Neuronal stem cell (in vitro differentiated cells): Measurements from ENCODE around the gene S1PR2.

Source experiments
- DNase-seq: peaks from one replicate; pipeline ENCODE4 v3.0.0-alpha.2; 2013; ENCODE audit warnings: low spot score
- H2AFZ ChIP-seq: one replicate; pipeline ENCODE4 v1.6.1; 2013; ENCODE audit warnings: mild to moderate bottlenecking, low read length, inconsistent platforms
- H2AK5ac ChIP-seq: 2 replicates; pipeline ENCODE4 v1.6.1; 2013; ENCODE audit warnings: low read depth, mild to moderate bottlenecking, inconsistent platforms, low read length, moderate library complexity, mixed read lengths
- H2BK120ac ChIP-seq: 2 replicates; pipeline ENCODE4 v1.6.1; 2013; ENCODE audit warnings: low read depth, mild to moderate bottlenecking, inconsistent platforms, low read length, moderate library complexity, mixed read lengths
- H2BK12ac ChIP-seq: one replicate; pipeline ENCODE4 v1.6.1; 2013; ENCODE audit warnings: low read length, inconsistent platforms
- H2BK15ac ChIP-seq: 2 replicates; pipeline ENCODE4 v1.6.1; 2013; ENCODE audit warnings: mild to moderate bottlenecking, low read length, inconsistent platforms, mixed read lengths
- H2BK5ac ChIP-seq: one replicate; pipeline ENCODE4 v1.6.1; 2013; ENCODE audit warnings: inconsistent platforms, mild to moderate bottlenecking, low read length, moderate library complexity
- H3K14ac ChIP-seq: one replicate; pipeline ENCODE4 v1.6.1; 2013; ENCODE audit warnings: low read length, inconsistent platforms
- H3K18ac ChIP-seq: 2 replicates; pipeline ENCODE4 v1.6.1; 2013; ENCODE audit warnings: low read length, inconsistent platforms
- H3K23ac ChIP-seq: 2 replicates; pipeline ENCODE4 v1.6.1; 2013; ENCODE audit warnings: low read depth, mild to moderate bottlenecking, mixed read lengths, low read length, inconsistent platforms; ENCODE audit not compliant: poor library complexity
- H3K27ac ChIP-seq: replicated peaks from 3 replicates; pipeline ENCODE4 v1.5.1; 2013; ENCODE audit warnings: low read length, inconsistent platforms
- H3K27me3 ChIP-seq, 3 experiments: 2 replicates each; pipeline ENCODE4 v1.6.1; 2013; ENCODE audit warnings: low read length in 3 of 3, mild to moderate bottlenecking in 2 of 3, inconsistent platforms in 1 of 3, low read depth in 1 of 3, mixed read lengths in 1 of 3, moderate library complexity in 1 of 3; ENCODE audit not compliant: control insufficient read depth in 3 of 3, insufficient read depth in 3 of 3
- H3K36me3 ChIP-seq, 2 donors: replicated peaks in 1 of 2; 2 replicates each; pipeline ENCODE4 v1.6.1; 2013; ENCODE audit warnings: low read length in 2 of 2; ENCODE audit not compliant: control insufficient read depth in 2 of 2, insufficient read depth in 2 of 2
- H3K4ac ChIP-seq: 2 replicates; pipeline ENCODE4 v1.6.1; 2013; ENCODE audit warnings: inconsistent platforms, mild to moderate bottlenecking, low read length, moderate library complexity
- H3K4me1 ChIP-seq, 2 donors: 1 replicate in 1 of 2; 2 replicates in 1 of 2; pipeline ENCODE4 v1.6.1; 2013; ENCODE audit warnings: low read length in 2 of 2, low read depth in 1 of 2; ENCODE audit not compliant: control insufficient read depth in 2 of 2, insufficient read depth in 1 of 2
- H3K4me2 ChIP-seq: one replicate; pipeline ENCODE4 v1.6.1; 2013; ENCODE audit warnings: mild to moderate bottlenecking, low read length, inconsistent platforms; ENCODE audit not compliant: insufficient read depth, poor library complexity, severe bottlenecking
- H3K4me3 ChIP-seq, 2 donors: 2 replicates each; pipeline ENCODE4 v1.5.1; 2013; ENCODE audit warnings: low read length in 2 of 2, mild to moderate bottlenecking in 2 of 2, inconsistent platforms in 1 of 2, moderate library complexity in 1 of 2
- H3K79me1 ChIP-seq: one replicate; pipeline ENCODE4 v1.6.1; 2013; ENCODE audit warnings: low read depth, mild to moderate bottlenecking, inconsistent platforms, low read length, moderate library complexity
- H3K9ac ChIP-seq: one replicate; pipeline ENCODE4 v1.6.1; 2013; ENCODE audit warnings: mild to moderate bottlenecking, low read depth, low read length, inconsistent platforms; ENCODE audit not compliant: poor library complexity
- H3K9me3 ChIP-seq, 2 donors: replicated peaks in 1 of 2; 2 replicates each; pipeline versions ENCODE3 to v1.6.1; 2013; ENCODE audit warnings: low read length in 2 of 2, mild to moderate bottlenecking in 2 of 2, inconsistent platforms in 1 of 2, low read depth in 1 of 2, mixed read lengths in 1 of 2, moderate library complexity in 1 of 2; ENCODE audit not compliant: control insufficient read depth in 2 of 2, insufficient read depth in 1 of 2
- H4K8ac ChIP-seq: one replicate; pipeline ENCODE4 v1.6.1; 2013; ENCODE audit warnings: low read depth, mild to moderate bottlenecking, inconsistent platforms, low read length, moderate library complexity
- H4K91ac ChIP-seq: one replicate; pipeline ENCODE4 v1.6.1; 2013; ENCODE audit warnings: low read length, low read depth, mild to moderate bottlenecking, inconsistent platforms; ENCODE audit not compliant: poor library complexity
- WGBS, 2 donors: extraction: QIAGEN DNeasy Blood & Tissue Kit; methylation state at CpG; one replicate each; pipeline ENCODE4 v1.1.7; 2013; ENCODE audit warnings: missing lambda C conversion rate in 2 of 2, mixed read lengths in 1 of 2; ENCODE audit not compliant: insufficient read length in 2 of 2, insufficient replicate concordance in 1 of 2; ENCODE audit errors: extremely low coverage in 2 of 2; 5-methylcytosine and 5-hydroxymethylcytosine counted together

The S1PR2 gene

DNA sequence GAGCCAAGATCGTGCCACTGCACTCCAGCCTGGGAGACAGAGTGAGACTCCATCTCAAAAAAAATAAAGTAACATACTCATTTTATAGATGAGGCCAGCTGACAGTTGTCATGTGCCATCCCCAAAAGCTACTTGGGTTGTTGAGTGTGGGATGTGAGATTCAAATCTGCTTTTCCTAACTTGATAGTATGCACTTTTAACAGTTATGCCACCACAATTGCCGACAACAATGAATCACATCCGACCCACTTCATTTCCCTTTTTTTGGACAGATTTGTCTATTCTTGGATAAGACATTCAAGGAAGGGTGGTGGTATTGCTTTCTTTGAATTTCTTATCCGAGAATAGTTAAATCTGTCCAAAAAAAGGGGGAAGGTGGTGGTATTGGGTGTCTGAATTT, 20.1 kb downstream of the S1PR2 start:
- Histone ChIP-seq H2AK5ac (no peak overlapping the region), H3K23ac (no peak overlapping the region), H3K4me2 (no peak overlapping the region), H3K79me1 (no peaks in the 10 kb centered on the region), H3K27me3 (no peaks in the 10 kb centered on the region), H3K4me3 (no peak overlapping the region), H4K8ac (no peak overlapping the region), H2BK5ac (no peak overlapping the region), H3K36me3 (no peaks in the 10 kb centered on the region), H3K9me3 (peaks cover 0 to 16% of the 10 kb centered on the region in 2 donors), H2BK120ac (no peak overlapping the region), H3K4ac (no peak overlapping the region), H2AFZ (no peak overlapping the region), H3K18ac (no peak overlapping the region), H4K91ac (no peak overlapping the region), H3K27ac (no peak overlapping the region), H3K4me1 (no peaks in the 10 kb centered on the region), H3K14ac (no peak overlapping the region), H2BK15ac (no peak overlapping the region), H2BK12ac (no peak overlapping the region), H3K9ac (no peak overlapping the region)
- WGBS, 2 donors: no CpG with 5 or more reads among the region's 4 CpGs
- no peak for DNase-seq

DNA sequence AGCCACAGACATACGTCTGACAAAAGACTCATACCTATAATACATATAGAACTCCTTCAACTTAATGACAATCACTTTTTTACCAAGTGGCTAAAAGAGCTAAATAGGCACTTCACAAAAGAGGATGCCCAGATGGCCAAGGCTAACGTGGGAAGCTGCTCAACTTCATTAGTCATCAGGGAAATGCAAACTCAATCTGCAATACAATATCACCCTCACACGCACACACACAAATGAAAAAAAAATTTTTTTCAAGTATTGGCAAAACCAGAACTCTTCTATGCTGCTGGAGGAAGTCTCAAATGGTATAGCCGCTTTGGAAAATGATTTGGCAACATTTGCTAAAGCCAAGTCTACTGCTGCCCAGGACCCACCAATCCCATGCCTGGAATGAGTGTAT, 21.8 kb downstream of the S1PR2 start:
- H3K9ac ChIP-seq: no peak overlapping the region
- H2BK120ac ChIP-seq: no peak overlapping the region
- no peaks in the 10 kb centered on the region for H3K4me1 ChIP-seq
- no CpG with 5 or more reads among the region's 4 CpGs for WGBS, 2 donors
- H3K27ac ChIP-seq: no peak overlapping the region
- H4K8ac ChIP-seq: no peak overlapping the region
- no peak overlapping the region for H2BK5ac ChIP-seq
- no peak overlapping the region for H2BK15ac ChIP-seq
- no peak for DNase-seq
- H3K9me3 ChIP-seq: peaks cover 0 to 16% of the 10 kb centered on the region in 2 donors
- H2AFZ ChIP-seq: no peak overlapping the region
- no peak overlapping the region for H3K4me3 ChIP-seq
- H3K36me3 ChIP-seq: no peaks in the 10 kb centered on the region
- no peaks in the 10 kb centered on the region for H3K79me1 ChIP-seq
- H3K4me2 ChIP-seq: no peak overlapping the region
- H3K23ac ChIP-seq: no peak overlapping the region
- no peak overlapping the region for H3K18ac ChIP-seq
- H4K91ac ChIP-seq: no peak overlapping the region
- no peaks in the 10 kb centered on the region for H3K27me3 ChIP-seq
- no peak overlapping the region for H3K4ac ChIP-seq
- H3K14ac ChIP-seq: no peak overlapping the region
- no peak overlapping the region for H2BK12ac ChIP-seq
- H2AK5ac ChIP-seq: no peak overlapping the region

DNA sequence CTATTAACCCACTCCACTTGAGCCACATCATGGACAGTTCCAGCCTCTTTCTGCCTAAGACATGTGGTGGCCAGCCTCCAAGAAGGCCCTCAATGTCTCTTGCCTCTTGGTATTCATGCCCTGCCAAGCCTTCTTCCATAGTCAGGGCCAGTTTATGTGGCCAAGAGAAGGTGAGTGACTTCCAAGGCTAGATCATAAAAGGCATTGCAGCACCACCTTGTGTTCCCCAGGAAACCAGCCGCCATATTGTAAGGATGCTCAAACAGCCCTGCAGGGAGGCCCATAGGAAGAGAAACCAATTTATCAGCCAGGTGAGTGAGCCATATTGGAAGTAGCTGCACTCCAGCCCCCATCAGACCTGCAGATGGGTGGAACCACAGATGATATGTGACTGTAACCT, 24.1 kb downstream of the S1PR2 start:
- no peak overlapping the region for H2AK5ac ChIP-seq
- no CpG with 5 or more reads among the region's 1 CpG for WGBS, 2 donors
- no peaks in the 10 kb centered on the region for H3K79me1 ChIP-seq
- no peak for DNase-seq
- H3K4ac ChIP-seq: no peak overlapping the region
- H3K4me2 ChIP-seq: no peak overlapping the region
- no peak overlapping the region for H3K4me3 ChIP-seq
- no peak overlapping the region for H3K23ac ChIP-seq
- no peak overlapping the region for H3K27ac ChIP-seq
- no peaks in the 10 kb centered on the region for H3K27me3 ChIP-seq
- no peak overlapping the region for H2BK5ac ChIP-seq
- no peak overlapping the region for H4K91ac ChIP-seq
- peaks cover 0 to 16% of the 10 kb centered on the region in 2 donors for H3K9me3 ChIP-seq
- no peak overlapping the region for H3K14ac ChIP-seq
- H2BK15ac ChIP-seq: no peak overlapping the region
- no peak overlapping the region for H4K8ac ChIP-seq
- H3K4me1 ChIP-seq: no peaks in the 10 kb centered on the region
- no peaks in the 10 kb centered on the region for H3K36me3 ChIP-seq
- H2BK120ac ChIP-seq: no peak overlapping the region
- no peak overlapping the region for H2BK12ac ChIP-seq
- no peak overlapping the region for H3K9ac ChIP-seq
- no peak overlapping the region for H2AFZ ChIP-seq
- H3K18ac ChIP-seq: no peak overlapping the region

DNA sequence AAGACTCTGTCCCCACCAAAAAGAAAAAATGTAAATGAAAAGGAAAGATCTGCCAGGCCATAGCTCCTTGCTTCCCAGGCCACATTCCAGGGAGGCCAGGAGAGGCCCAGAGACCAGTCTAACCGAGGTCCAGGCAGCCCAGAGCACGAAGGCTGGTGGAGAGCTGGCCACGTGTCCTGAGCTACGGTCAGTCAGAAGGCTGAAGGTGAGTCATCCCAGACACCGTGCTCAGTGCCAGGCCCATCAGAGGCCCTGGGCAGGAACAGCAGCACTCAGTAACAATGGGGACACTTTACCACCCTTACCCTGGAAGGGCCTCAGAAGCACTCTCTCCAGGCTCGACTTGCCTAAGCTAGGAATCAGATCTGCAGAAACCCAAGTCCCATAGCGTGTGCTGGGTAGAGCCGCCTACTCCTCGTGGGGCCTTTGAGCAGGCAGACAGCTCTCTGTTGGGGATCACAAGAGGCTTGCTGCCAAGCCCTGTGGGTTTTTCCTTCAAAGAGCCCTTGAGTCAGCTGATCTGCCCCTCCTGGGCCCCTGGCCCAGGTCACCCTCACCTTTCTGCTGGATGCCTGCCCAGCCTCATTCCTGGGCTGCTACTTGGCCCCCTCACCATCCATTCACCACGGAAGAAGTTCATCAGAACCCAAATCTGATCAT, 24.8 kb downstream of the S1PR2 start:
- no peaks in the 10 kb centered on the region for H3K79me1 ChIP-seq
- H3K27ac ChIP-seq: no peak overlapping the region

More for the DNA sequence above, 24.8 kb downstream of the S1PR2 start:
- H2AK5ac ChIP-seq: no peak overlapping the region
- no CpG with 5 or more reads among the region's 10 CpGs for WGBS, 2 donors
- no peak overlapping the region for H3K14ac ChIP-seq
- H2BK5ac ChIP-seq: no peak overlapping the region
- no peak overlapping the region for H3K4me3 ChIP-seq
- H3K4me1 ChIP-seq: no peaks in the 10 kb centered on the region
- no peak overlapping the region for H4K91ac ChIP-seq
- H4K8ac ChIP-seq: no peak overlapping the region
- no peak overlapping the region for H3K9ac ChIP-seq
- H3K27me3 ChIP-seq: no peaks in the 10 kb centered on the region
- no peak overlapping the region for H2AFZ ChIP-seq
- no peak overlapping the region for H3K4ac ChIP-seq
- H3K23ac ChIP-seq: no peak overlapping the region
- DNase-seq: no peak
- no peak overlapping the region for H3K18ac ChIP-seq
- H3K36me3 ChIP-seq: no peaks in the 10 kb centered on the region
- no peak overlapping the region for H2BK15ac ChIP-seq
- peaks cover 0 to 16% of the 10 kb centered on the region in 2 donors for H3K9me3 ChIP-seq
- H3K4me2 ChIP-seq: no peak overlapping the region
- H2BK12ac ChIP-seq: no peak overlapping the region
- H2BK120ac ChIP-seq: no peak overlapping the region
